Measurements from ENCODE around the gene ENTPD1.

The ENTPD1 gene

DNA sequence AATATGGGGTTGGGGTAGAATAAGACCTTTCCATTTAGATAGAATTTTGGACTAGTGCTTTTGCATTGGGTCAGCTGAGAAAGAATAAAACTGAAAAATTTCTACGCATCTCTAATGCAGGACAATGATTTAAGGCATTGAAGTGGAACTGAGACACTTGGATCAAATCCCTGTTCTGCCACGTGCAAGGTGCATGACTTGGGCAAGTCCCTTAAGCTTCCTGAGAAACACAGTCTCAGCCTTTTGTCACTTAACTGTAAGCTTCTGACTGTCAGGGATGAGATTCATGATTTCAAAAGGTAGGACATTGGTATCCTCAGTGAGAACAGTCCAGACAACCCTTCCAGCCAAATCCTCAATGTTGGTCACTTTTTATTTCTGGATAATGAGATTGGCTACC, 59.2 kb downstream of the ENTPD1 start:
- Mint-ChIP-seq H3K36me3 (ENCODE audit: low read depth) (peaks cover 20% of the 10 kb centered on the region), H3K4me3 (no peak overlapping the region), H3K4me1 (ENCODE audit: low read depth) (peaks cover 22% of the 10 kb centered on the region), H3K9me3 (peaks cover 8% of the 10 kb centered on the region), H3K27ac (no peak overlapping the region), H3K27me3 (ENCODE audit: low read depth) (peaks cover 3% of the 10 kb centered on the region)
- no peak for DNase-seq (ENCODE audit: low spot score)

DNA sequence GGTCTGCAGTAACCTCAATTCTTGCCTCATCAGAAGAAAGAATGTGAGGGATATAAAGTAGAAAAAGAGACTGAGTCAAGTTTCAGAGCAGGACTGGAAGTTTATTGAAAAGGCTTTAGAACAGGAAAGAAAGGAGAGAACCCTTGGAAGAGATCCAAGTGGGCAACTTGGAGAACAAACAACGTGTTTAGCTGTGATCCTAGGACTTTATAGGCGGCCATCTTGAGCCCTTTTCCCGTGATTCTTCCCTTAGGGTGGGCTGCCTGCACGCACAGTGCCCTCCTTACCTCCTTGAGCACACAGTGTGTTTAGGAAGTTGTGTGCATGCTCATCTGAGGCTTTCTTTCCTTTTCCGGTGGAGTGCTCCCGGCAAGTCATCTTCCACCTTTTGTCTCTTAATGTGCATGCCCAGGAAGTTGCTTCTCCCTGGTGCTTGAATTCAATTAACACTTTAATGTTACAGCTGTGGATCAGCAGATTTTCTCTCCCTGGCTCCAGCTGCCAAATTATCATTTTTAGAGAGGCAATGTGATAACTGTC, 59.8 kb downstream of the ENTPD1 start:
- Mint-ChIP-seq H3K4me1 (ENCODE audit: low read depth) (peaks cover 28% of the 10 kb centered on the region), H3K9me3 (peaks cover 5% of the 10 kb centered on the region), H3K27me3 (ENCODE audit: low read depth) (peaks cover 7% of the 10 kb centered on the region), H3K4me3 (no peak overlapping the region), H3K36me3 (ENCODE audit: low read depth) (peaks cover 21% of the 10 kb centered on the region), H3K27ac (no peak overlapping the region)
- DNase-seq (ENCODE audit: low spot score), result no peak

DNA sequence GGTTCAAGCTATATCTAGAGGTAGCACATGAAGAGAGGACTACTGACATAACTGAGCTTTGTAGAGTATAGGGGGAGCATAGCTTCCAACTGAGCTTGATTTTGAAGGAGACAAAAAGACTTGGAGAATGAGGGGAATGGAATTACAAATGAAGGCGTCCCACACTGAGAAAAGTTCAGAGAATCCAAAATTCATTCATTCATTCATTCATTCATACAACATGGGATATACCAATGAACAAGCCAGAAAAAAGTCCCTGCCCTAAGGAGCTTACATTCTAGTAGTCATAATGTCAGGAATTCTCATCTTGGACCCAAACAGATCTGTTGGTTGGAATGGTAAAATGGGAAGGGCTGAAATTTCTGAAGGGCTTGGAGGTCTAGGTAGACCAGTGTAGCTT, 62.0 kb downstream of the ENTPD1 start:
- H3K9me3 Mint-ChIP-seq, result peaks cover 3% of the 10 kb centered on the region
- H3K4me3 Mint-ChIP-seq, result no peak overlapping the region
- peaks cover 38% of the 10 kb centered on the region for H3K4me1 Mint-ChIP-seq (ENCODE audit: low read depth)
- DNase-seq (ENCODE audit: low spot score), result no peak
- H3K27me3 Mint-ChIP-seq (ENCODE audit: low read depth), result peaks cover 7% of the 10 kb centered on the region
- H3K27ac Mint-ChIP-seq, result no peak overlapping the region
- H3K36me3 Mint-ChIP-seq (ENCODE audit: low read depth), result peaks cover 22% of the 10 kb centered on the region

DNA sequence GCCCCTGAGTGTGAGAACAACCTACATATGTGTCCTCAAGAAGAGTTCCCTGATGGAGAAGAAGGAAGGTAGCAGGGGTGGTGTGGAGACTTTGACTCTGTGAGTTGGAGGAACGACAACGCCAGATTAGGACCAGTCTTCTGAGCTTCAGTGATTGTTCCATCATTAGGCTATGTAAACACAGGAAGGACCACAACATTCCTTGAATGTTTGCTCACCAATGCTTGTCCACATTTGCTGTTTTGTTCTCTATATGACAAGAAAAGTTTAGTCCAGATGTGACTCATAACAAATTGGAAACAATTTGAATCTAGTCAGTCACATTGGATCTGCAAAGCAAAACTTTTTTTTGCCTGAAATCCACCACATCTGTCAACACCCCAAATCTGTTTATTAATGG, 62.7 kb downstream of the ENTPD1 start:
- Mint-ChIP-seq H3K27me3 (ENCODE audit: low read depth) (peaks cover 4% of the 10 kb centered on the region), H3K9me3 (peaks cover 3% of the 10 kb centered on the region), H3K36me3 (ENCODE audit: low read depth) (peaks cover 25% of the 10 kb centered on the region), H3K4me3 (no peak overlapping the region), H3K4me1 (ENCODE audit: low read depth) (peaks cover 44% of the 10 kb centered on the region), H3K27ac (no peak overlapping the region)
- no peak for DNase-seq (ENCODE audit: low spot score)

DNA sequence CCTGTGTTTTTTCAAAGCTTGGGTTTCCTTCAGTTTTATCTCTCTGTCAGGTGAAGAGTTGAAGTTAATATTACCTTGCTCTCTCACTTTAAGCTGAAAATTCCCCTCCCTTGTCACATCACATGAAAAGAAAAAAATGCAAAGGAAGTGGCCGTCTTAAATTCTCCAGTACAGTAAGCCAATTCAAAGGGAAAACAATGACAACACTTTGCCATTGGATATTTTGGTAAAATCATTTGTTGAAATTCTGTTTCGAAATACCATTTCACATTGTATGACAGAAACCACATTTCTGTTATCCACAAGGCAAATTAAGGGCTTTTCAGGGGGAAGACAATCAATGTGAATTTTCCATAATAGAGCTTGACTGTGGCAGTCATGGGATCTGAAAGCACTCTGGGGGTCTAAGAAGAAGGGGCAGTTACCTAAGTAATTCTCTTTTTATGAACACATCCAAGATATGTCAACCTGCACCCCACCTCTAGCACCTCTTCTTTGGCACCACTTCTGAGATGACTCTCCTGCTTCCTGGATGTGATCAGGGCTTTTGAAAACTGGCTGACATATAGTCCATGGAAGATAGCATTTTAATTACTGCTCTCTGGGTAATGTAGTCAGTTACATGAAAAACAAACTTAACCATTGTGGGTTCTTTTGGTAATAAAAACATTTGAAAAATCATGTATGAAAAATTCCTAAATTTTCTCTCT, 63.8 kb downstream of the ENTPD1 start:
- Mint-ChIP-seq H3K4me1 (ENCODE audit: low read depth) (peaks cover 41% of the 10 kb centered on the region), H3K27ac (peak overlapping the region; percentile 58), H3K27me3 (ENCODE audit: low read depth) (peaks cover 4% of the 10 kb centered on the region), H3K36me3 (ENCODE audit: low read depth) (peaks cover 30% of the 10 kb centered on the region), H3K9me3 (peaks cover 3% of the 10 kb centered on the region), H3K4me3 (peak overlapping the region; percentile 8)
- DNase-seq (ENCODE audit: low spot score), result no peak

DNA sequence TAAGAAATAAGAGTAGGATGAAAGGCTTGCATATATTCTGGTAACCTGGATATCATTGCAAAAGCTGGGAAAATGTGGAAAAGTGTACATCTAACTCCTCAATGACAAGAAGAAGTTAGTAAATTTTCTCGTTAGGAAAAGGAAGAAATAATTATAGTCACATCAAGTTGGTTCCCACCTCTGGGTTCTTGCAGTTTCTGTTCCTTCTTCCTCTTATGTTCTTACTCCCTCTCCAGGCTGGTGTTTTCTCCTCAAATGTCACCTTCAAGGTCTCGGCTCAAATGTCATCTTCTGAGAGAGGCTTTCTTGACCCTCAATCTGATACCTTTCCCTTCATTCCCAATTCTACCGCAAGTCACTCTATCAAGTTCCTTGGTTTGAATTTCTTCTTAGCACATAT, 64.4 kb downstream of the ENTPD1 start:
- H3K9me3 Mint-ChIP-seq, result peaks cover 3% of the 10 kb centered on the region
- peaks cover 39% of the 10 kb centered on the region for H3K4me1 Mint-ChIP-seq (ENCODE audit: low read depth)
- H3K4me3 Mint-ChIP-seq, result no peak overlapping the region
- peaks cover 4% of the 10 kb centered on the region for H3K27me3 Mint-ChIP-seq (ENCODE audit: low read depth)
- peaks cover 30% of the 10 kb centered on the region for H3K36me3 Mint-ChIP-seq (ENCODE audit: low read depth)
- peak overlapping the region; percentile 27 for H3K27ac Mint-ChIP-seq
- no peak for DNase-seq (ENCODE audit: low spot score)

DNA sequence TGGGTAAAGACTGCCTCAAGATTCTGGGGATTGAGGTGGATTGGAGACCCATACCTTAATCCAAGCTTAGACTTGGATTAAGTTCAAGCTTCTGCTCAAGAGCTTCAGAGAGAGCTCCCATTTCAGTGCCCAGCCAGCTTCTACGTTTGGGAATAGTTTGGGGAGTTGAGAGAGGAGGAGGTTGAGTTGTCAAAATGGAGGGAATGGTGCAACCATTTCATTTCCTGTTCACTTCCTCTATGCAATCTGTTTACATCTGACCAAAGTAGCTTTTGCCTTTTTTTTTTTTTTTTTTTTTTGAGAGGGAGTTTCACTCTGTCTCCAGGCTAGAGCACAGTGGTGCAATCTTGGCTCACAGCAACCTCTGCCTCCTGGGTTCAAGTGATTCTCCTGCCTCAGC, 65.8 kb downstream of the ENTPD1 start:
- peak overlapping the region; percentile 84 for H3K27ac Mint-ChIP-seq
- H3K36me3 Mint-ChIP-seq (ENCODE audit: low read depth), result peaks cover 30% of the 10 kb centered on the region
- H3K4me1 Mint-ChIP-seq (ENCODE audit: low read depth), result peaks cover 38% of the 10 kb centered on the region
- H3K9me3 Mint-ChIP-seq, result peaks cover 3% of the 10 kb centered on the region
- DNase-seq (ENCODE audit: low spot score), result no peak
- peak overlapping the region; percentile 58 for H3K4me3 Mint-ChIP-seq
- peaks cover 4% of the 10 kb centered on the region for H3K27me3 Mint-ChIP-seq (ENCODE audit: low read depth)

DNA sequence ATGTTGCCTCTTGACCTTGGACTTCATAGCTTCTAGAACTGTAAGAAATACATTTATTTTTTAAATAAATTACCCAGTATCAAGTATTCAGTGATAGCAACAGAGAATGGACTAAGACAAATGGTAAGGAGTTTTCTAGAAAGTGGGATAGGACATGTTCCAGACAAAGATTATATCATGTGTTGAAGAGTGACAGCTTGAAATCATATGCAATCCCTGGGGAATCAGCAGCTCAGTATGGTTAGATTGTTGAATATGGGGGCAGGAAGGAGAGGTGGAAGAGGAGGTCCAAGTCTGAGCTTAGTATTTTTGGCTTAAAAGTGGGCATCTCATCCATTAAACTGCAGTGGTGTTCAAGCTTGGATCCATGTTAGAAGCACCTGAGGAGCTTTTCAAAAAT, 74.1 kb downstream of the ENTPD1 start:
- Mint-ChIP-seq H3K27me3 (ENCODE audit: low read depth) (no peaks in the 10 kb centered on the region), H3K27ac (peak overlapping the region; percentile 96), H3K36me3 (ENCODE audit: low read depth) (peaks cover 45% of the 10 kb centered on the region), H3K4me1 (ENCODE audit: low read depth) (peaks cover 39% of the 10 kb centered on the region), H3K9me3 (peaks cover 2% of the 10 kb centered on the region), H3K4me3 (peak overlapping the region; percentile 85)
- DNase-seq (ENCODE audit: low spot score), result no peak

DNA sequence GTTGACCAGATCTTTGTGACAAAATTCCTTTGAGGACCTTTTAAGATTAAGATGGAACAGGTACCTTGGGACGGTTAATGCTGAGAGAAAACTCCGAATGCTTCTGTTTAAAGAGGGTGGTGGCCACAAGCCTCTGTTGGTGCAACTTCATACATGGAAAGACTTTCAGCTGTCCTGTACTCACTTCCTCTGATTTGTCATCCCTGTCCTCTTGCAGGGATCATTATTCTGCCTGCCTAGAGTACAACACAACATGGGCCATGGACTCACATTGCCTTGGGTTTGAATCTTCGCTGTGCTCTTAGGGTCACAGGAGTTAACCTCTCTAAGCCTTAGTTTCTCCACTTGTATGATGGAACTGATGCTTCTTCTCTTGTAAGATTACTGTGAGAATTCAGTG, 75.1 kb downstream of the ENTPD1 start:
- DNase-seq (ENCODE audit: low spot score), result no peak
- peaks cover 47% of the 10 kb centered on the region for H3K4me1 Mint-ChIP-seq (ENCODE audit: low read depth)
- no peaks in the 10 kb centered on the region for H3K27me3 Mint-ChIP-seq (ENCODE audit: low read depth)
- peaks cover 51% of the 10 kb centered on the region for H3K36me3 Mint-ChIP-seq (ENCODE audit: low read depth)
- H3K27ac Mint-ChIP-seq, result peak overlapping the region; percentile 96
- H3K9me3 Mint-ChIP-seq, result peaks cover 9% of the 10 kb centered on the region
- H3K4me3 Mint-ChIP-seq, result peak overlapping the region; percentile 85

DNA sequence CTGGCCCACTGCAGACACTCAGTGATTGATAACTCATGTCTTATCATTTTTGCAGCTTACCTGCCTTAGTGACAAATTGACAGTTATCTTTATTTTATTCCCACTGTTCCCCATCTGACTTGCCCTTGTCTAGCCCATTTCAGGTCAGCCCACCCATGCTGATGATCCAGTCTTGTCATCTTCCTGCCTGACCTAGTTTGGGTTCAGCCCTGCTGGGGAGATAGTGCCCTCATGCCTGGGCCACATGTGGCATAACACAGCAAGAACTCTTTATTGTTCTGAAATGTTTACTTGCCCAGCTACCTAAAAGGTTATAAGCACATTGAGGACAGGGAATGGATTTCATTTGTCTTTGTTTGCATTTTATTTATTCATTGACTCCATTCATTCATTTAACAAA, 75.6 kb downstream of the ENTPD1 start:
- peaks cover 50% of the 10 kb centered on the region for H3K36me3 Mint-ChIP-seq (ENCODE audit: low read depth)
- H3K27ac Mint-ChIP-seq, result peak overlapping the region; percentile 96
- H3K9me3 Mint-ChIP-seq, result peaks cover 9% of the 10 kb centered on the region
- peak overlapping the region; percentile 85 for H3K4me3 Mint-ChIP-seq
- peaks cover 45% of the 10 kb centered on the region for H3K4me1 Mint-ChIP-seq (ENCODE audit: low read depth)
- DNase-seq (ENCODE audit: low spot score), result no peak
- no peaks in the 10 kb centered on the region for H3K27me3 Mint-ChIP-seq (ENCODE audit: low read depth)

DNA sequence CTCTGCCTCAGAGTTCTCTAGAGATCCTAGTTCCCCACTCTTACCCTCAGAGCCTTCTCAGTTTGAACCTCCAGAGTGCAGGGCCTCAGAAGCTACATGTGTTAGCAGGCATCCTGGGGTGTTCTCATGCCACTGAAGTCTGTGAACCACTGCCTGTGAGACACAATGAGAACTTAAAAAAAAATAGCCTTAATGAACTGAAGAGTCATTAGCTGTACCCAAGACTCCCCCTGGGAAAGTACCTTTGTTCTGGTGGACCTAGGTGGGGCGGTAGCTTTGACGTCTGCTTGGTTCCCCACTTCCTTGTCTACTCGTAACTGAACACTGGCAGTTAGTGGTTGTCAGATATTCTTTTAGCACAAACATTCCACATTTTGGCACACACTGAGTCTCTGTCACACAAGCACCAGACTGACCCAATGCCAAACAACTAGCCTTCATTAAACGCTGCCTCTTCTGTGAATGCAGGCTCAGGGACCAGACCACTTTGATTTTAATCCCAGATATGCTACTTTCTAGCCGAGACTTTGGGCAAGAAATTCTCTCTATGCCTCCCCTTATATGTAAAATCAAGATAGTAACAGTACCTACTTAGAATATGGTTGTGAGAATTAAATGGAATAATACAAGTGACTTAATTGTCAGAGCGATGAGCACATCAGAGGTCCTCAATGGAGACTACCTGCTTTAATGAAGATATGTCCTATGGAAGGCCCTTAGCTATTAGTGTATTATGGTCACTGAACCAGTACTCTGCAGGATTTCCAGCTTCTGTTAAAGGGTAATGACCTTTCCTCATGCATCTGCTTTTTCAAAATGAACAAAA, 76.5 kb downstream of the ENTPD1 start:
- peak; percentile 75 for DNase-seq (ENCODE audit: low spot score)
- H3K27ac Mint-ChIP-seq, result peak overlapping the region; percentile 96
- H3K36me3 Mint-ChIP-seq (ENCODE audit: low read depth), result peaks cover 52% of the 10 kb centered on the region
- H3K4me1 Mint-ChIP-seq (ENCODE audit: low read depth), result peaks cover 52% of the 10 kb centered on the region
- H3K4me3 Mint-ChIP-seq, result peak overlapping the region; percentile 85
- H3K27me3 Mint-ChIP-seq (ENCODE audit: low read depth), result no peaks in the 10 kb centered on the region
- H3K9me3 Mint-ChIP-seq, result peaks cover 9% of the 10 kb centered on the region

DNA sequence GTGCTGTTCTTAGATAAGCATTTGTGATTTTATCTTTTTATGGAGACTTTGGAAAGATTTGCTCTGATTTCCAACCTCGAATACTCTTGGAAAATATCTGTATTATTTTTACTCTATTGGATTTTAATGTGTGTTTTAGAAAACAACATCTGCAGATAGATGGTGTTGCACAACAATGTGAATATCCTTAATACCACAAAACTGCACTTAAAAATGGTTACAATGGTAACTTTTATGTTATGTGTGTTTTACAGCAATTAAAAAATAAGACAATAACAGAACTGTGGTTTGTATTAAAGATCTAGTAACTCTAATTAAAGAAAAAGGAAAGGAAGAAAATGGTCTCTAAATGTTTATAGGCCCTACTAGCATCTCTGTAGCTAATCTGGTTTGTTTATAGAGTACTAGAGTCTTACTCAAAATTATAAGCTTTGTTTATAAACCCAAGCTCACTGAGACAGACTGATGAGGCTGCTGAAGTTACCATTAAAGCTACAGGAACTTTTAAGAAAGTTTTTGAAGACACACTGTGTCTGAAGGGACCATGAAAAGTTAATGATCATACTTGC, 77.2 kb downstream of the ENTPD1 start:
- Mint-ChIP-seq H3K27ac (peak overlapping the region; percentile 96), H3K4me1 (ENCODE audit: low read depth) (peaks cover 56% of the 10 kb centered on the region), H3K27me3 (ENCODE audit: low read depth) (no peaks in the 10 kb centered on the region), H3K4me3 (peak overlapping the region; percentile 85), H3K36me3 (ENCODE audit: low read depth) (peaks cover 49% of the 10 kb centered on the region), H3K9me3 (peaks cover 9% of the 10 kb centered on the region)
- no peak for DNase-seq (ENCODE audit: low spot score)

DNA sequence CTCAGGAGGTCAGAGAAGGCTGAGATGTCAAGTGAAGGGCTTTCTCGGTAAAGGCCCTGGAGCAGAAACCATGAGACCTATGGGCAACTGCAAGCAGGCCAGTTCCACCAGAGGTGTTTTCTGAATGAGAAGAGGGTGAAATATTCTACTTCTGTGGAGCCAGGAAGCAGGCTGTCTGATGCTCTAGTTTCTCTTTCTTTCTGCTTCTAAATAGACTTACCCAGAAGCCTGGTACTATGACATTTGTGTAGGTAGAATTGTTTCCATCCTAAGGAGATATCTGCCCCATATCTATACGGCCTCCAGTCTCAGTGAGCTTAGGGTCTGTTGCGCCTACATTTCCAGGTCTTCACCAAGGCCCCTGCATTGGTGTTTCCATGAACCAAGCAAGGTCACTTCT, 78.4 kb downstream of the ENTPD1 start:
- Mint-ChIP-seq H3K4me1 (ENCODE audit: low read depth) (peaks cover 61% of the 10 kb centered on the region), H3K27ac (peak overlapping the region; percentile 96), H3K36me3 (ENCODE audit: low read depth) (peaks cover 42% of the 10 kb centered on the region), H3K4me3 (peak overlapping the region; percentile 28), H3K27me3 (ENCODE audit: low read depth) (no peaks in the 10 kb centered on the region), H3K9me3 (peaks cover 9% of the 10 kb centered on the region)
- no peak for DNase-seq (ENCODE audit: low spot score)

All from T-helper 2 cell treated with Interferon-gamma antibody and Interleukin-4, amounts not matched to agents 5 μg/mL and 100 μg/mL, for 36 hours (primary cell).